ENCODE data around the gene RARB. TPM values are rescaled to one million over a fixed set of nuclear protein-coding genes. Genes with fewer than 3 reads are reported as not detected.

Gene RARB
- polyA plus RNA-seq, 6 donors from 2014 or later, result 0.13 to 0.17 TPM; not detected in 4

GRCh38 chr3:25456723-25457670 is 28.9 kb downstream of the RARB start:
- H3K36me3 Mint-ChIP-seq, result no peaks in the 10 kb centered on the region
- H3K4me3 Mint-ChIP-seq, result no peak overlapping the region
- no peaks in the 10 kb centered on the region for H3K9me3 Mint-ChIP-seq
- peaks cover 0 to 1% (median 0%) of the 10 kb centered on the region in 3 donors for H3K4me1 Mint-ChIP-seq
- no peak for DNase-seq
- ATAC-seq (ENCODE audit: low read depth in 2 of 2), result no peak
- H3K27ac Mint-ChIP-seq, result no peak overlapping the region
- H3K27me3 Mint-ChIP-seq, result peaks cover 0 to 6% (median 0%) of the 10 kb centered on the region in 3 donors

- H3K36me3 Mint-ChIP-seq, result no peaks in the 10 kb centered on the region
- no peak for ATAC-seq (ENCODE audit: low read depth in 2 of 2)
- DNase-seq, result no peak
- H3K27me3 Mint-ChIP-seq, result peaks cover 0 to 6% (median 0%) of the 10 kb centered on the region in 3 donors
- H3K27ac Mint-ChIP-seq, result no peak overlapping the region
- H3K4me3 Mint-ChIP-seq, result no peak overlapping the region
- H3K9me3 Mint-ChIP-seq, result no peaks in the 10 kb centered on the region
- H3K4me1 Mint-ChIP-seq, result peaks cover 0 to 1% (median 0%) of the 10 kb centered on the region in 3 donors
Measured at GRCh38 chr3:25457671-25458419, 29.8 kb downstream of the RARB start.

- DNase-seq (no peak), ATAC-seq (ENCODE audit: low read depth in 2 of 2) (no peak)
- H3K4me1 Mint-ChIP-seq, result peaks cover 0 to 1% (median 0%) of the 10 kb centered on the region in 3 donors
- no peaks in the 10 kb centered on the region for H3K36me3 Mint-ChIP-seq
- H3K27me3 Mint-ChIP-seq, result peaks cover 0 to 4% (median 0%) of the 10 kb centered on the region in 3 donors
- H3K9me3 Mint-ChIP-seq, result no peaks in the 10 kb centered on the region
- no peak overlapping the region for H3K4me3 Mint-ChIP-seq
- no peak overlapping the region for H3K27ac Mint-ChIP-seq
Measured at GRCh38 chr3:25458420-25458814, 30.4 kb downstream of the RARB start.

DNA sequence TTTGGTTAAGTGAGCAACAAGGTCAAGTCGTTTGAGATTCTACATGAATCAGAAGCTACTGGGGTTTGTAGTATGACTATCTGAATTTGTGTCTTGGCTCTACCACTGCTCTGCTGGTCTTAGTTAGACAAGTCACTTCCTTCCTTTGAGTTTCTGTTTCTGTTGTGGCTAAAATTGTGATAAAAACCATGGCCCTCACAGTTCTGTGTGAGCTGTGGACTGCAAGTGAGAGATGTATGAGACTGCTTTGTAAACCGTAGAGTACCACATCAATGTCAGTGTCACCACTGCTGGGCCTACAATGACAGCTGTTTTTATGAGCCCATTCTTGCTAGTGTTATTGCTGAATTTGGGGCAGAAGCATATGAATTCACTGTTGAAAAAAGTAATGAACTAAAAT is 32.7 kb downstream of the RARB start:
- Mint-ChIP-seq H3K4me1 (peaks cover 0 to 1% (median 0%) of the 10 kb centered on the region in 3 donors), H3K36me3 (no peaks in the 10 kb centered on the region), H3K27ac (peak overlapping the region in 1 of 6 donors; percentile 46), H3K4me3 (no peak overlapping the region), H3K9me3 (no peaks in the 10 kb centered on the region), H3K27me3 (no peaks in the 10 kb centered on the region)
- DNase-seq, result no peak
- no peak for ATAC-seq (ENCODE audit: low read depth in 2 of 2)

GRCh38 chr3:25461946-25462345 is 33.9 kb downstream of the RARB start:
- Mint-ChIP-seq H3K27me3 (no peaks in the 10 kb centered on the region), H3K9me3 (peaks cover 0 to 1% (median 0%) of the 10 kb centered on the region in 7 donors), H3K36me3 (no peaks in the 10 kb centered on the region), H3K27ac (no peak overlapping the region), H3K4me1 (peaks cover 0 to 1% (median 0%) of the 10 kb centered on the region in 3 donors), H3K4me3 (no peak overlapping the region)
- DNase-seq (no peak), ATAC-seq (ENCODE audit: low read depth in 2 of 2) (no peak)

GRCh38 chr3:25462495-25462894 is 34.4 kb downstream of the RARB start:
- H3K27me3 Mint-ChIP-seq, result no peaks in the 10 kb centered on the region
- DNase-seq, result no peak
- peaks cover 0 to 1% (median 0%) of the 10 kb centered on the region in 3 donors for H3K4me1 Mint-ChIP-seq
- H3K9me3 Mint-ChIP-seq, result peaks cover 0 to 3% (median 0%) of the 10 kb centered on the region in 7 donors
- H3K36me3 Mint-ChIP-seq, result no peaks in the 10 kb centered on the region
- H3K27ac Mint-ChIP-seq, result no peak overlapping the region
- ATAC-seq (ENCODE audit: low read depth in 2 of 2), result no peak
- no peak overlapping the region for H3K4me3 Mint-ChIP-seq

- Mint-ChIP-seq H3K36me3 (no peaks in the 10 kb centered on the region), H3K4me1 (peaks cover 0 to 1% (median 0%) of the 10 kb centered on the region in 3 donors), H3K9me3 (peaks cover 0 to 3% (median 0%) of the 10 kb centered on the region in 7 donors), H3K4me3 (no peak overlapping the region), H3K27ac (no peak overlapping the region), H3K27me3 (no peaks in the 10 kb centered on the region)
- DNase-seq (no peak), ATAC-seq (ENCODE audit: low read depth in 2 of 2) (no peak)
Measured at GRCh38 chr3:25463836-25464418, 35.9 kb downstream of the RARB start.

GRCh38 chr3:25465266-25465860 is 37.3 kb downstream of the RARB start:
- Mint-ChIP-seq H3K27me3 (no peaks in the 10 kb centered on the region), H3K4me1 (peaks cover 0 to 1% (median 0%) of the 10 kb centered on the region in 3 donors), H3K9me3 (peaks cover 0 to 3% (median 0%) of the 10 kb centered on the region in 7 donors), H3K27ac (no peak overlapping the region), H3K4me3 (no peak overlapping the region), H3K36me3 (no peaks in the 10 kb centered on the region)
- ATAC-seq (ENCODE audit: low read depth in 2 of 2) (no peak), DNase-seq (no peak)

DNA sequence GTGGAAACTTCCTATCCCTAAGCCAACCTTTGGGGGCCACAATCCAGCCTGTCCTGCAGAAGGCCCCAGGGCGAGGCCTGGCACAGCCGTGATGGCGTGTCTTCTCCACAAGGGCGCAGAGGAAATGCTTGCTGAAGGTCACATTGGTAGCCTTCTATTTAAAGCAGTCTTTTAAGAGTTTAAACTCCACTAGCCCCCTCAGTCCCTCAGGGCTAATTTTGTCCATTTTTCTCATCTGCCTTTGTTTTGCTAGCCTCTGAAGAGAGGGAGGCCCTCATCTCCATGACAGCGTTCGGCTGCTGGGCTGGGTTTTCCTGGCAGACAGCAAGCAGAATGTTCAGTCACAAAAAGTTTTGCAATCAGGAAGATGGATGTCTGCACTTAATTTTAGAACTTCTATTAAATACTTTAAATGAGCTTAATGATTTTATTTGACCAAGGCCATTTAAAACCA is 40.8 kb downstream of the RARB start:
- Mint-ChIP-seq H3K27ac (no peak overlapping the region), H3K4me3 (no peak overlapping the region), H3K4me1 (peaks cover 0 to 11% (median 8%) of the 10 kb centered on the region in 3 donors), H3K9me3 (peaks cover 0 to 3% (median 0%) of the 10 kb centered on the region in 7 donors), H3K27me3 (peaks cover 0 to 4% (median 0%) of the 10 kb centered on the region in 3 donors), H3K36me3 (no peaks in the 10 kb centered on the region)
- ATAC-seq (ENCODE audit: low read depth in 2 of 2), result no peak
- DNase-seq, result no peak

DNA sequence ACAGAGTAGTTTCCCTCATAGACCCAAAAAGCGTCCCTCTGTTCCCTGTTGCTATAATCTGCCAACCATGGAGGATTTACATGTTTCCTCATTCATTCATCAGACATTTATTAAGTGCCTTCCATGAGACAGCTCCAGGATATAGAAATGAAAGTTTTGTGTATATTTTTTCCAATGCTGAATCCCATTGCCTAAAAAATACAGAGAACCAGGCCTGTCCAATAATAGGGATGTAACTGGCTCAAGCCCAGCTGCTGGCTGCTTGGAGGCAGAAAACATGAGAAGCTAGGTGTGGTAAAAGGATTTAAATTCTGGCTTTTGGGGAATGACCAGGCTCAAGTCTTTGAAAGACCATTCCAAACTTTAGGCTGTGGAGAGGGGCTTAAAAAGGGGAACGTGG is 41.5 kb downstream of the RARB start:
- no peak for ATAC-seq (ENCODE audit: low read depth in 2 of 2)
- Mint-ChIP-seq H3K9me3 (peaks cover 0 to 3% (median 0%) of the 10 kb centered on the region in 7 donors), H3K4me1 (peaks cover 0 to 11% (median 8%) of the 10 kb centered on the region in 3 donors), H3K36me3 (no peaks in the 10 kb centered on the region), H3K4me3 (no peak overlapping the region), H3K27me3 (peaks cover 0 to 4% (median 0%) of the 10 kb centered on the region in 3 donors), H3K27ac (no peak overlapping the region)
- DNase-seq, result no peak

DNA sequence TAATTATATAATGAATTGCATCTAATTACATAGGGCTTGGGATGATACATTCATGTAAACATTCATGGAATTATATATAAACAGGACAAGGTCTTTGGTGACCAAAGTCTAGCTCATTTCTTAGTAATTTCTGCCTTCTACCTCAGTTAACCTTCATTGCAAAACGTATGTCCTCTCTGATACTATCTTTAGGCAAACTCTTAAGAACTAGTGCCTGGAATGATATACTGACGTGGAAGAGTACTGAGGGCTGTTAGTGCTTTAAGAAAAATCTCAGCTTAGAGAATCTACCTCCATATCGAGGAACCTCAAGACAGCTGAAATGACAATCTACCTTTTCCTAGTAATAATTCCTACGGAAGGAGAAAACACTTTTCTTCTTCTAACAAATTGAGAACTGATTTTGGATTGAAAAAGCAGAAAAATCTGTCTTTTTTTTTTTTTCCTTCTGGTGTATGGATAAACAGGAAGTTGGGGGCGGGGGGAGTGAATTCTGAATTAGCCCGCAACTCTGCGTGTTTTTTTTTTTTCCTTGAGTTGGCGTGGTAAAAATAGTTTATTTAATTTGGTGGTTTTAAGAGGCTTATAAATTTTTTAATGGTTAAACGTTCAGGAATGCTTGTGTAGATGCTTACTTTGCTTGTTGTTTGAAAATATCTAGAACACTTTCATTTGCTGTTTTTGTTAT is 43.2 kb downstream of the RARB start:
- H3K36me3 Mint-ChIP-seq, result no peaks in the 10 kb centered on the region
- ATAC-seq (ENCODE audit: low read depth in 2 of 2), result no peak
- H3K4me3 Mint-ChIP-seq, result no peak overlapping the region
- H3K27me3 Mint-ChIP-seq, result peaks cover 0 to 4% (median 0%) of the 10 kb centered on the region in 3 donors
- DNase-seq, result no peak
- H3K27ac Mint-ChIP-seq, result no peak overlapping the region
- peaks cover 0 to 11% (median 8%) of the 10 kb centered on the region in 3 donors for H3K4me1 Mint-ChIP-seq
- H3K9me3 Mint-ChIP-seq, result peaks cover 0 to 3% (median 0%) of the 10 kb centered on the region in 7 donors

GRCh38 chr3:25472153-25472552 is 44.1 kb downstream of the RARB start:
- H3K27me3 Mint-ChIP-seq, result peaks cover 0 to 4% (median 0%) of the 10 kb centered on the region in 3 donors
- no peak for DNase-seq
- no peak overlapping the region for H3K4me3 Mint-ChIP-seq
- no peaks in the 10 kb centered on the region for H3K9me3 Mint-ChIP-seq
- peaks cover 0 to 11% (median 8%) of the 10 kb centered on the region in 3 donors for H3K4me1 Mint-ChIP-seq
- H3K36me3 Mint-ChIP-seq, result no peaks in the 10 kb centered on the region
- no peak for ATAC-seq (ENCODE audit: low read depth in 2 of 2)
- no peak overlapping the region for H3K27ac Mint-ChIP-seq
